Activated CD4-positive, alpha-beta T cell treated with anti-CD3 and anti-CD28 coated beads, Interleukin-2, amount 10 ng/mL, durations not matched to agents 7 days and 5 days (primary cell): ENCODE results near the gene PIK3CG. TPM values are rescaled to one million over a fixed set of nuclear protein-coding genes. Genes with fewer than 3 reads are reported as not detected.

Source experiments
- CTCF ChIA-PET: fragments of 350-600 bp; sonication (Branson Sonifier 250); formaldehyde crosslinking; loops from one replicate; lab custom pipeline; 2021; ENCODE audit warnings: antibody characterized with exemption; lab: Charles Lee
- POLR2A ChIA-PET: fragments of 350-600 bp; sonication (Branson Sonifier 250); formaldehyde crosslinking; loops from one replicate; lab custom pipeline; 2021; ENCODE audit warnings: antibody characterized with exemption; lab: Charles Lee
- DNase-seq: peaks from one replicate; pipeline ENCODE4 v3.0.0-alpha.2; 2020
- H3K27ac Mint-ChIP-seq: one replicate; pipeline ENCODE4 v1.8.0; 2021; ENCODE audit warnings: mild to moderate bottlenecking, moderate library complexity, mixed read lengths
- H3K27me3 Mint-ChIP-seq: one replicate; pipeline ENCODE4 v1.8.0; 2021; ENCODE audit warnings: mixed read lengths
- H3K36me3 Mint-ChIP-seq: one replicate; pipeline ENCODE4 v1.8.0; 2021; ENCODE audit warnings: low read depth, mixed read lengths
- H3K4me1 Mint-ChIP-seq: one replicate; pipeline ENCODE4 v1.8.0; 2021; ENCODE audit warnings: mixed read lengths
- H3K4me3 Mint-ChIP-seq: one replicate; pipeline ENCODE4 v1.8.0; 2021; ENCODE audit warnings: mild to moderate bottlenecking, moderate library complexity, mixed read lengths
- H3K9me3 Mint-ChIP-seq: one replicate; pipeline ENCODE4 v1.8.0; 2021; ENCODE audit warnings: mixed read lengths
- total RNA-seq, 2 experiments: library from RNA; stranded (reverse); gene quantifications; one replicate each; pipeline ENCODE4 v1.2.3, GENCODE V29; 2021

Gene PIK3CG
- total RNA-seq, 2 experiments from 2014 or later: 42.9 to 51.6 TPM

GRCh38 chr7:106864298-106865081, 592 bp upstream of the PIK3CG start:
- no peaks in the 10 kb centered on the region for H3K27me3 Mint-ChIP-seq
- ChIA-PET CTCF (interaction anchor here (0.7 kb wide), 1 partner anchor 14 kb away, joined by 4 read pairs; no protein-coding TSS in a partner anchor), POLR2A (interaction anchor here (0.6 kb wide), 1 partner anchor 110 kb away, joined by 4 read pairs; no protein-coding TSS in a partner anchor)
- DNase-seq: peak; percentile 15
- H3K9me3 Mint-ChIP-seq: no peaks in the 10 kb centered on the region
- H3K27ac Mint-ChIP-seq: peak overlapping the region; percentile 94
- H3K36me3 Mint-ChIP-seq: peaks cover 31% of the 10 kb centered on the region
- H3K4me3 Mint-ChIP-seq: peak overlapping the region; percentile 86
- H3K4me1 Mint-ChIP-seq: peaks cover 43% of the 10 kb centered on the region

- peaks cover 61% of the 10 kb centered on the region for H3K4me1 Mint-ChIP-seq
- ChIA-PET POLR2A (no interaction called here), CTCF (interaction anchor here (0.6 kb wide), 1 partner anchor 40 kb away, joined by 3 read pairs; no protein-coding TSS in a partner anchor)
- no peaks in the 10 kb centered on the region for H3K27me3 Mint-ChIP-seq
- DNase-seq: no peak
- H3K27ac Mint-ChIP-seq: peak overlapping the region; percentile 76
- H3K36me3 Mint-ChIP-seq: peaks cover 48% of the 10 kb centered on the region
- H3K4me3 Mint-ChIP-seq: peak overlapping the region; percentile 86
- H3K9me3 Mint-ChIP-seq: no peaks in the 10 kb centered on the region
Measured at GRCh38 chr7:106866298-106867281, 1.5 kb downstream of the PIK3CG start.

GRCh38 chr7:106867641-106868351, 2.7 kb downstream of the PIK3CG start:
- Mint-ChIP-seq H3K27ac (no peak overlapping the region), H3K36me3 (peaks cover 60% of the 10 kb centered on the region)
- POLR2A ChIA-PET: no interaction called here

GRCh38 chr7:106868364-106868763, 3.3 kb downstream of the PIK3CG start:
- H3K27ac Mint-ChIP-seq: no peak overlapping the region
- H3K36me3 Mint-ChIP-seq: peaks cover 64% of the 10 kb centered on the region
- no peak for DNase-seq
- peaks cover 68% of the 10 kb centered on the region for H3K4me1 Mint-ChIP-seq
- no peaks in the 10 kb centered on the region for H3K27me3 Mint-ChIP-seq
- ChIA-PET POLR2A (no interaction called here), CTCF (no interaction called here)
- no peak overlapping the region for H3K4me3 Mint-ChIP-seq
- H3K9me3 Mint-ChIP-seq: no peaks in the 10 kb centered on the region

More at GRCh38 chr7:106867641-106868351, 2.7 kb downstream of the PIK3CG start:
- peak overlapping the region; percentile 86 for H3K4me3 Mint-ChIP-seq
- no peak for DNase-seq
- CTCF ChIA-PET: no interaction called here
- H3K27me3 Mint-ChIP-seq: no peaks in the 10 kb centered on the region
- peaks cover 69% of the 10 kb centered on the region for H3K4me1 Mint-ChIP-seq
- H3K9me3 Mint-ChIP-seq: no peaks in the 10 kb centered on the region

GRCh38 chr7:106869954-106870353, 4.9 kb downstream of the PIK3CG start:
- ChIA-PET POLR2A (no interaction called here), CTCF (interaction anchor here (1.5 kb wide), 1 partner anchor 10 kb away, joined by 5 read pairs; no protein-coding TSS in a partner anchor)
- no peak for DNase-seq
- Mint-ChIP-seq H3K36me3 (peaks cover 79% of the 10 kb centered on the region), H3K4me1 (peaks cover 57% of the 10 kb centered on the region), H3K27ac (no peak overlapping the region), H3K9me3 (peaks cover 7% of the 10 kb centered on the region), H3K27me3 (no peaks in the 10 kb centered on the region), H3K4me3 (peak overlapping the region; percentile 1)

- Mint-ChIP-seq H3K27me3 (no peaks in the 10 kb centered on the region), H3K36me3 (peaks cover 85% of the 10 kb centered on the region), H3K9me3 (peaks cover 10% of the 10 kb centered on the region), H3K27ac (no peak overlapping the region), H3K4me3 (peak overlapping the region; percentile 1), H3K4me1 (peaks cover 56% of the 10 kb centered on the region)
- DNase-seq: no peak
- ChIA-PET CTCF (interaction anchor here (1.3 to 1.5 kb wide), 2 partner anchors 11 to 20 kb away, joined by 4 to 5 read pairs; no protein-coding TSS in a partner anchor), POLR2A (no interaction called here)
Measured at GRCh38 chr7:106870528-106870927, 5.4 kb downstream of the PIK3CG start.

- no peak for DNase-seq
- ChIA-PET POLR2A (no interaction called here), CTCF (interaction anchor here (1.3 to 1.5 kb wide), 2 partner anchors 11 to 19 kb away, joined by 4 to 5 read pairs; no protein-coding TSS in a partner anchor)
- no peaks in the 10 kb centered on the region for H3K27me3 Mint-ChIP-seq
- H3K36me3 Mint-ChIP-seq: peaks cover 87% of the 10 kb centered on the region
- no peak overlapping the region for H3K27ac Mint-ChIP-seq
- peak overlapping the region; percentile 35 for H3K4me3 Mint-ChIP-seq
- H3K4me1 Mint-ChIP-seq: peaks cover 56% of the 10 kb centered on the region
- H3K9me3 Mint-ChIP-seq: peaks cover 11% of the 10 kb centered on the region
Measured at GRCh38 chr7:106870983-106871410, 5.9 kb downstream of the PIK3CG start.

GRCh38 chr7:106871793-106872571, 6.9 kb downstream of the PIK3CG start:
- POLR2A ChIA-PET: no interaction called here

GRCh38 chr7:106872763-106873162, 7.7 kb downstream of the PIK3CG start:
- Mint-ChIP-seq H3K27ac (no peak overlapping the region), H3K4me3 (no peak overlapping the region), H3K27me3 (no peaks in the 10 kb centered on the region), H3K36me3 (peaks cover 87% of the 10 kb centered on the region), H3K4me1 (peaks cover 47% of the 10 kb centered on the region), H3K9me3 (peaks cover 11% of the 10 kb centered on the region)
- CTCF ChIA-PET: no interaction called here
- no peak for DNase-seq
- POLR2A ChIA-PET: no interaction called here

More at GRCh38 chr7:106871793-106872571, 6.9 kb downstream of the PIK3CG start:
- no peak overlapping the region for H3K4me3 Mint-ChIP-seq
- peaks cover 48% of the 10 kb centered on the region for H3K4me1 Mint-ChIP-seq
- H3K9me3 Mint-ChIP-seq: peaks cover 11% of the 10 kb centered on the region
- DNase-seq: no peak
- CTCF ChIA-PET: interaction anchor here (1.3 kb wide), 1 partner anchor 18 kb away, joined by 4 read pairs; no protein-coding TSS in a partner anchor
- no peak overlapping the region for H3K27ac Mint-ChIP-seq
- H3K36me3 Mint-ChIP-seq: peaks cover 87% of the 10 kb centered on the region
- H3K27me3 Mint-ChIP-seq: no peaks in the 10 kb centered on the region

- Mint-ChIP-seq H3K27me3 (no peaks in the 10 kb centered on the region), H3K4me3 (no peak overlapping the region), H3K36me3 (peaks cover 86% of the 10 kb centered on the region), H3K9me3 (peaks cover 11% of the 10 kb centered on the region), H3K27ac (no peak overlapping the region), H3K4me1 (peaks cover 50% of the 10 kb centered on the region)
- POLR2A ChIA-PET: no interaction called here
- no peak for DNase-seq
- CTCF ChIA-PET: interaction anchor here (1.4 kb wide), 1 partner anchor 13 kb away, joined by 3 read pairs; no protein-coding TSS in a partner anchor
Measured at GRCh38 chr7:106874076-106874475, 9.0 kb downstream of the PIK3CG start.

- Mint-ChIP-seq H3K4me3 (no peak overlapping the region), H3K4me1 (peaks cover 39% of the 10 kb centered on the region), H3K36me3 (peaks cover 86% of the 10 kb centered on the region), H3K9me3 (peaks cover 11% of the 10 kb centered on the region), H3K27me3 (no peaks in the 10 kb centered on the region), H3K27ac (no peak overlapping the region)
- ChIA-PET POLR2A (no interaction called here), CTCF (interaction anchor here (1.4 kb wide), 1 partner anchor 11 kb away, joined by 3 read pairs; no protein-coding TSS in a partner anchor)
- no peak for DNase-seq
Measured at GRCh38 chr7:106875508-106875907, 10.4 kb downstream of the PIK3CG start.
